ENCODE results near the gene AOPEP. TPM values are rescaled to one million over a fixed set of nuclear protein-coding genes. Genes with fewer than 3 reads are reported as not detected.

Gene AOPEP
- polyA plus RNA-seq, 2 of the 4 experiments (the other 2 are of a cell fraction): 226 to 266 TPM

GRCh38 chr9:94798708-94799107 lies 72.2 kb downstream of the AOPEP start:
- WGBS (ENCODE audit: missing lambda C conversion rate): 94% methylated on average over 2 of the region's 2 CpGs
- no peak for ATAC-seq
- peaks cover 63% of the 10 kb centered on the region for H3K4me1 ChIP-seq

GRCh38 chr9:94799578-94800264 lies 73.2 kb downstream of the AOPEP start:
- FAIRE-seq (no peak), ATAC-seq (peak in 1 of 2 experiments; percentile 76; a peak in 3 of 6 replicates), DNase-seq (ENCODE audit: low read depth in 1 of 2, low spot score in 1 of 2) (peak in 1 of 2 experiments; percentile 71)
- ChIA-PET POLR2A (interaction anchor here (0.6 kb wide), 1 partner anchor 114 kb away, joined by 3 read pairs; no protein-coding TSS in a partner anchor), CTCF (interaction anchor here (1.3 to 1.7 kb wide), 2 partner anchors 16 to 103 kb away, joined by 3 to 7 read pairs; no protein-coding TSS in a partner anchor)
- Histone ChIP-seq H3K4me1 (peaks cover 73% of the 10 kb centered on the region), H3K4me2 (peak overlapping the region; percentile 53), H3K27ac (peak overlapping the region; percentile 79 to 92), H3K9me3 (no peaks in the 10 kb centered on the region), H3K4me3 (no peak overlapping the region)
- TF ChIP-seq CHD2 (IDR thresholded peaks at IDR 0.05; ENCODE audit: low read length, partially characterized antibody): no peak
- TF ChIP-seq FOSL2 (IDR thresholded peaks at IDR 0.05): no peak
- peak; percentile 56 for TF ChIP-seq FOSL2 (CRISPR knock-in tag; IDR thresholded peaks at IDR 0.05)
- 65% methylated on average over 9 of the region's 9 CpGs for WGBS (ENCODE audit: missing lambda C conversion rate)

More at GRCh38 chr9:94798708-94799107, 72.2 kb downstream of the AOPEP start:
- ChIA-PET POLR2A (no interaction called here), CTCF (interaction anchor here (0.9 to 1.9 kb wide), 4 partner anchors 13 to 105 kb away, joined by 4 to 7 read pairs (median 4); no protein-coding TSS in a partner anchor)
- H3K4me2 ChIP-seq: no peak overlapping the region
- no peak for FAIRE-seq
- no peak overlapping the region for H3K4me3 ChIP-seq
- peaks cover 7% of the 10 kb centered on the region; the same call in 2 of the 3 replicates for H3K9me3 ChIP-seq
- TF ChIP-seq REST (IDR thresholded peaks at IDR 0.05) (no peak), CBX2 (IDR thresholded peaks at IDR 0.05; ENCODE audit: borderline replicate concordance, low read depth) (no peak), HOXB5 (CRISPR knock-in tag; IDR thresholded peaks at IDR 0.05) (no peak), MAFK (IDR thresholded peaks at IDR 0.05; ENCODE audit: partially characterized antibody) (no peak), MAX (IDR thresholded peaks at IDR 0.05) (no peak), PHF8 (IDR thresholded peaks at IDR 0.05; ENCODE audit: borderline replicate concordance, low read depth) (no peak), SREBF2 (IDR thresholded peaks at IDR 0.05) (no peak), EHMT2 (IDR thresholded peaks at IDR 0.05; ENCODE audit: low read depth) (no peak), GATA3 (IDR thresholded peaks at IDR 0.05; ENCODE audit: borderline replicate concordance) (no peak), POLR2AphosphoS2 (conservative IDR thresholded peaks at IDR 0.05; ENCODE audit: low read length) (no peak), POLR2A (IDR thresholded peaks at IDR 0.05; ENCODE audit: low read length) (no peak), KDM1A (IDR thresholded peaks at IDR 0.05; ENCODE audit: low read depth) (no peak), CHD4 (IDR thresholded peaks at IDR 0.05; ENCODE audit: borderline replicate concordance) (no peak), JUN (IDR thresholded peaks at IDR 0.05) (no peak), ESRRA (IDR thresholded peaks at IDR 0.05; ENCODE audit: borderline replicate concordance, low read length) (no peak), NPAS2 (CRISPR knock-in tag; IDR thresholded peaks at IDR 0.05; ENCODE audit: borderline replicate concordance) (no peak)
- peak overlapping the region; percentile 79 to 92 for H3K27ac ChIP-seq
- no peak for DNase-seq (ENCODE audit: low read depth in 1 of 2, low spot score in 1 of 2)
